K562 (cell line): ENCODE results near the gene CPED1.

Experiments
- GABPB1 ChIP-seq: sonication (generic); formaldehyde crosslinking; IDR thresholded peaks from 2 replicates; pipeline ENCODE4 v1.8.0; 2022; ENCODE audit warnings: mild to moderate bottlenecking, missing genetic modification reagents
- L3MBTL2 ChIP-seq: fragments of 450-650 bp; IDR thresholded peaks from 2 replicates; pipeline ENCODE4 v1.6.1; 2016; ENCODE audit warnings: mild to moderate bottlenecking, moderate library complexity
- NCOA6 ChIP-seq: fragments of 450-650 bp; IDR thresholded peaks from 2 replicates; pipeline ENCODE4 v1.6.1; 2017; ENCODE audit warnings: mild to moderate bottlenecking
- PTTG1 ChIP-seq: fragments of 450-650 bp; IDR thresholded peaks from 2 replicates; pipeline ENCODE4 v1.6.1; 2016; ENCODE audit warnings: low read depth, mild to moderate bottlenecking, missing genetic modification characterization, missing compliant biosample characterization
- RBBP5 ChIP-seq: fragments of 200-600 bp; sonication (generic); IDR thresholded peaks from 2 replicates; pipeline ENCODE4 v1.6.1; 2012; ENCODE audit warnings: borderline replicate concordance, mild to moderate bottlenecking, low read length, control low read depth, inconsistent platforms; ENCODE audit not compliant: insufficient read depth, poor library complexity, severe bottlenecking
- SPI1 ChIP-seq: IDR thresholded peaks from 2 replicates; pipeline ENCODE4 v1.6.1; 2011; ENCODE audit warnings: low read depth, low read length, control low read depth, borderline replicate concordance
- SRSF9 ChIP-seq: fragments of 200-400 bp; formaldehyde crosslinking; IDR thresholded peaks from 2 replicates; pipeline ENCODE4 v1.6.1; 2017; ENCODE audit warnings: low read depth, low read length, borderline replicate concordance
- ZC3H4 ChIP-seq: sonication (generic); formaldehyde crosslinking; IDR thresholded peaks from 2 replicates; pipeline ENCODE4 v1.9.0; 2021; ENCODE audit warnings: missing genetic modification reagents, borderline replicate concordance
- TF ChIP-seq, protein P1 (sequence below): fragments of 250-450 bp; sonication (Bioruptor Pico); IDR thresholded peaks from 2 replicates; pipeline ENCODE4 v1.8.0; 2022; ENCODE audit warnings: inconsistent platforms
- TF ChIP-seq, protein P2 (sequence below), 3 experiments: IDR thresholded peaks in 2 of 3; conservative IDR thresholded peaks in 1 of 3; 2 replicates each; pipeline ENCODE4 v1.5.1; 2011 to 2012; ENCODE audit warnings: low read length in 3 of 3, mild to moderate bottlenecking in 3 of 3, control low read depth in 2 of 3, improper control_type of control experiment in 1 of 3, inconsistent platforms in 1 of 3, low read depth in 1 of 3, mixed read lengths in 1 of 3, moderate library complexity in 1 of 3; ENCODE audit not compliant: insufficient read depth in 2 of 3
- TF ChIP-seq, protein P3 (sequence below): sonication (generic); formaldehyde crosslinking; IDR thresholded peaks from 2 replicates; pipeline ENCODE4 v1.9.0; 2022; ENCODE audit warnings: mild to moderate bottlenecking, missing genetic modification reagents
- TF ChIP-seq, protein P4 (sequence below): sonication (generic); formaldehyde crosslinking; IDR thresholded peaks from 2 replicates; pipeline ENCODE4 v1.8.1; 2023; ENCODE audit warnings: mild to moderate bottlenecking, missing genetic modification reagents
- TF ChIP-seq, protein P5 (sequence below): fragments of 450-650 bp; IDR thresholded peaks from 2 replicates; pipeline ENCODE4 v1.6.1; 2016; ENCODE audit warnings: mild to moderate bottlenecking, moderate library complexity
- TF ChIP-seq, protein P6 (sequence below): fragments of 450-650 bp; IDR thresholded peaks from 2 replicates; pipeline ENCODE4 v1.6.1; 2016; ENCODE audit warnings: low read depth, mild to moderate bottlenecking, moderate library complexity

DNA sequence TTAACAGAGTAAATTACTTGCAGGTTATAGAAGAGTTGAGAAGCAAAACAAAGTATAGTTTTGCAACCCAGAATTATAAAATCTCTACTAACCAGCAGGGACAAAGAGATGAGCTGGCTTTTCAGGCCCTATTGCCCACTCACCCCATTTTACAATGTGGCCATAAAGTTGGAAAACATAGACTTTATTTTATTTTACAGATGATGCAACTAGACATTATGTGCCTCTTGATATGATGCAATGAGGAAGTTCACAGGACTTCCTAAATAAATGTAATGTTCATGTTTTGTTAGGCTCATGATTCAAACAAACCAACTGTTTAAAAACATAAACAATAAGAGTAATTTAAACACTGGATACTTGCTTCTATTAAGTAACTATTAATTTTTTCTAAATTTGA, 199.2 kb downstream of the CPED1 start:
- TF ChIP-seq, protein P1, sequence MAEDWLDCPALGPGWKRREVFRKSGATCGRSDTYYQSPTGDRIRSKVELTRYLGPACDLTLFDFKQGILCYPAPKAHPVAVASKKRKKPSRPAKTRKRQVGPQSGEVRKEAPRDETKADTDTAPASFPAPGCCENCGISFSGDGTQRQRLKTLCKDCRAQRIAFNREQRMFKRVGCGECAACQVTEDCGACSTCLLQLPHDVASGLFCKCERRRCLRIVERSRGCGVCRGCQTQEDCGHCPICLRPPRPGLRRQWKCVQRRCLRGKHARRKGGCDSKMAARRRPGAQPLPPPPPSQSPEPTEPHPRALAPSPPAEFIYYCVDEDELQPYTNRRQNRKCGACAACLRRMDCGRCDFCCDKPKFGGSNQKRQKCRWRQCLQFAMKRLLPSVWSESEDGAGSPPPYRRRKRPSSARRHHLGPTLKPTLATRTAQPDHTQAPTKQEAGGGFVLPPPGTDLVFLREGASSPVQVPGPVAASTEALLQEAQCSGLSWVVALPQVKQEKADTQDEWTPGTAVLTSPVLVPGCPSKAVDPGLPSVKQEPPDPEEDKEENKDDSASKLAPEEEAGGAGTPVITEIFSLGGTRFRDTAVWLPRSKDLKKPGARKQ, result no peak
- TF ChIP-seq PTTG1, result no peak
- TF ChIP-seq, protein P2, sequence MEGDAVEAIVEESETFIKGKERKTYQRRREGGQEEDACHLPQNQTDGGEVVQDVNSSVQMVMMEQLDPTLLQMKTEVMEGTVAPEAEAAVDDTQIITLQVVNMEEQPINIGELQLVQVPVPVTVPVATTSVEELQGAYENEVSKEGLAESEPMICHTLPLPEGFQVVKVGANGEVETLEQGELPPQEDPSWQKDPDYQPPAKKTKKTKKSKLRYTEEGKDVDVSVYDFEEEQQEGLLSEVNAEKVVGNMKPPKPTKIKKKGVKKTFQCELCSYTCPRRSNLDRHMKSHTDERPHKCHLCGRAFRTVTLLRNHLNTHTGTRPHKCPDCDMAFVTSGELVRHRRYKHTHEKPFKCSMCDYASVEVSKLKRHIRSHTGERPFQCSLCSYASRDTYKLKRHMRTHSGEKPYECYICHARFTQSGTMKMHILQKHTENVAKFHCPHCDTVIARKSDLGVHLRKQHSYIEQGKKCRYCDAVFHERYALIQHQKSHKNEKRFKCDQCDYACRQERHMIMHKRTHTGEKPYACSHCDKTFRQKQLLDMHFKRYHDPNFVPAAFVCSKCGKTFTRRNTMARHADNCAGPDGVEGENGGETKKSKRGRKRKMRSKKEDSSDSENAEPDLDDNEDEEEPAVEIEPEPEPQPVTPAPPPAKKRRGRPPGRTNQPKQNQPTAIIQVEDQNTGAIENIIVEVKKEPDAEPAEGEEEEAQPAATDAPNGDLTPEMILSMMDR (IDR thresholded peaks at IDR 0.05 in 2 of 3, conservative IDR thresholded peaks at IDR 0.05 in 1 of 3; ENCODE audit: insufficient read depth in 2 of 3, low read depth in 1 of 3, low read length in 3 of 3), result no peak
- no peak for TF ChIP-seq ZC3H4 (CRISPR knock-in tag)
- TF ChIP-seq SRSF9, result no peak
- TF ChIP-seq, protein P3, sequence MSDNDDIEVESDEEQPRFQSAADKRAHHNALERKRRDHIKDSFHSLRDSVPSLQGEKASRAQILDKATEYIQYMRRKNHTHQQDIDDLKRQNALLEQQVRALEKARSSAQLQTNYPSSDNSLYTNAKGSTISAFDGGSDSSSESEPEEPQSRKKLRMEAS (CRISPR knock-in tag), result no peak
- TF ChIP-seq RBBP5, result no peak
- TF ChIP-seq NCOA6, result no peak
- TF ChIP-seq, protein P4, sequence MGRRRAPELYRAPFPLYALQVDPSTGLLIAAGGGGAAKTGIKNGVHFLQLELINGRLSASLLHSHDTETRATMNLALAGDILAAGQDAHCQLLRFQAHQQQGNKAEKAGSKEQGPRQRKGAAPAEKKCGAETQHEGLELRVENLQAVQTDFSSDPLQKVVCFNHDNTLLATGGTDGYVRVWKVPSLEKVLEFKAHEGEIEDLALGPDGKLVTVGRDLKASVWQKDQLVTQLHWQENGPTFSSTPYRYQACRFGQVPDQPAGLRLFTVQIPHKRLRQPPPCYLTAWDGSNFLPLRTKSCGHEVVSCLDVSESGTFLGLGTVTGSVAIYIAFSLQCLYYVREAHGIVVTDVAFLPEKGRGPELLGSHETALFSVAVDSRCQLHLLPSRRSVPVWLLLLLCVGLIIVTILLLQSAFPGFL (CRISPR knock-in tag), result no peak
- no peak for TF ChIP-seq SPI1
- no peak for TF ChIP-seq L3MBTL2
- TF ChIP-seq, protein P5, sequence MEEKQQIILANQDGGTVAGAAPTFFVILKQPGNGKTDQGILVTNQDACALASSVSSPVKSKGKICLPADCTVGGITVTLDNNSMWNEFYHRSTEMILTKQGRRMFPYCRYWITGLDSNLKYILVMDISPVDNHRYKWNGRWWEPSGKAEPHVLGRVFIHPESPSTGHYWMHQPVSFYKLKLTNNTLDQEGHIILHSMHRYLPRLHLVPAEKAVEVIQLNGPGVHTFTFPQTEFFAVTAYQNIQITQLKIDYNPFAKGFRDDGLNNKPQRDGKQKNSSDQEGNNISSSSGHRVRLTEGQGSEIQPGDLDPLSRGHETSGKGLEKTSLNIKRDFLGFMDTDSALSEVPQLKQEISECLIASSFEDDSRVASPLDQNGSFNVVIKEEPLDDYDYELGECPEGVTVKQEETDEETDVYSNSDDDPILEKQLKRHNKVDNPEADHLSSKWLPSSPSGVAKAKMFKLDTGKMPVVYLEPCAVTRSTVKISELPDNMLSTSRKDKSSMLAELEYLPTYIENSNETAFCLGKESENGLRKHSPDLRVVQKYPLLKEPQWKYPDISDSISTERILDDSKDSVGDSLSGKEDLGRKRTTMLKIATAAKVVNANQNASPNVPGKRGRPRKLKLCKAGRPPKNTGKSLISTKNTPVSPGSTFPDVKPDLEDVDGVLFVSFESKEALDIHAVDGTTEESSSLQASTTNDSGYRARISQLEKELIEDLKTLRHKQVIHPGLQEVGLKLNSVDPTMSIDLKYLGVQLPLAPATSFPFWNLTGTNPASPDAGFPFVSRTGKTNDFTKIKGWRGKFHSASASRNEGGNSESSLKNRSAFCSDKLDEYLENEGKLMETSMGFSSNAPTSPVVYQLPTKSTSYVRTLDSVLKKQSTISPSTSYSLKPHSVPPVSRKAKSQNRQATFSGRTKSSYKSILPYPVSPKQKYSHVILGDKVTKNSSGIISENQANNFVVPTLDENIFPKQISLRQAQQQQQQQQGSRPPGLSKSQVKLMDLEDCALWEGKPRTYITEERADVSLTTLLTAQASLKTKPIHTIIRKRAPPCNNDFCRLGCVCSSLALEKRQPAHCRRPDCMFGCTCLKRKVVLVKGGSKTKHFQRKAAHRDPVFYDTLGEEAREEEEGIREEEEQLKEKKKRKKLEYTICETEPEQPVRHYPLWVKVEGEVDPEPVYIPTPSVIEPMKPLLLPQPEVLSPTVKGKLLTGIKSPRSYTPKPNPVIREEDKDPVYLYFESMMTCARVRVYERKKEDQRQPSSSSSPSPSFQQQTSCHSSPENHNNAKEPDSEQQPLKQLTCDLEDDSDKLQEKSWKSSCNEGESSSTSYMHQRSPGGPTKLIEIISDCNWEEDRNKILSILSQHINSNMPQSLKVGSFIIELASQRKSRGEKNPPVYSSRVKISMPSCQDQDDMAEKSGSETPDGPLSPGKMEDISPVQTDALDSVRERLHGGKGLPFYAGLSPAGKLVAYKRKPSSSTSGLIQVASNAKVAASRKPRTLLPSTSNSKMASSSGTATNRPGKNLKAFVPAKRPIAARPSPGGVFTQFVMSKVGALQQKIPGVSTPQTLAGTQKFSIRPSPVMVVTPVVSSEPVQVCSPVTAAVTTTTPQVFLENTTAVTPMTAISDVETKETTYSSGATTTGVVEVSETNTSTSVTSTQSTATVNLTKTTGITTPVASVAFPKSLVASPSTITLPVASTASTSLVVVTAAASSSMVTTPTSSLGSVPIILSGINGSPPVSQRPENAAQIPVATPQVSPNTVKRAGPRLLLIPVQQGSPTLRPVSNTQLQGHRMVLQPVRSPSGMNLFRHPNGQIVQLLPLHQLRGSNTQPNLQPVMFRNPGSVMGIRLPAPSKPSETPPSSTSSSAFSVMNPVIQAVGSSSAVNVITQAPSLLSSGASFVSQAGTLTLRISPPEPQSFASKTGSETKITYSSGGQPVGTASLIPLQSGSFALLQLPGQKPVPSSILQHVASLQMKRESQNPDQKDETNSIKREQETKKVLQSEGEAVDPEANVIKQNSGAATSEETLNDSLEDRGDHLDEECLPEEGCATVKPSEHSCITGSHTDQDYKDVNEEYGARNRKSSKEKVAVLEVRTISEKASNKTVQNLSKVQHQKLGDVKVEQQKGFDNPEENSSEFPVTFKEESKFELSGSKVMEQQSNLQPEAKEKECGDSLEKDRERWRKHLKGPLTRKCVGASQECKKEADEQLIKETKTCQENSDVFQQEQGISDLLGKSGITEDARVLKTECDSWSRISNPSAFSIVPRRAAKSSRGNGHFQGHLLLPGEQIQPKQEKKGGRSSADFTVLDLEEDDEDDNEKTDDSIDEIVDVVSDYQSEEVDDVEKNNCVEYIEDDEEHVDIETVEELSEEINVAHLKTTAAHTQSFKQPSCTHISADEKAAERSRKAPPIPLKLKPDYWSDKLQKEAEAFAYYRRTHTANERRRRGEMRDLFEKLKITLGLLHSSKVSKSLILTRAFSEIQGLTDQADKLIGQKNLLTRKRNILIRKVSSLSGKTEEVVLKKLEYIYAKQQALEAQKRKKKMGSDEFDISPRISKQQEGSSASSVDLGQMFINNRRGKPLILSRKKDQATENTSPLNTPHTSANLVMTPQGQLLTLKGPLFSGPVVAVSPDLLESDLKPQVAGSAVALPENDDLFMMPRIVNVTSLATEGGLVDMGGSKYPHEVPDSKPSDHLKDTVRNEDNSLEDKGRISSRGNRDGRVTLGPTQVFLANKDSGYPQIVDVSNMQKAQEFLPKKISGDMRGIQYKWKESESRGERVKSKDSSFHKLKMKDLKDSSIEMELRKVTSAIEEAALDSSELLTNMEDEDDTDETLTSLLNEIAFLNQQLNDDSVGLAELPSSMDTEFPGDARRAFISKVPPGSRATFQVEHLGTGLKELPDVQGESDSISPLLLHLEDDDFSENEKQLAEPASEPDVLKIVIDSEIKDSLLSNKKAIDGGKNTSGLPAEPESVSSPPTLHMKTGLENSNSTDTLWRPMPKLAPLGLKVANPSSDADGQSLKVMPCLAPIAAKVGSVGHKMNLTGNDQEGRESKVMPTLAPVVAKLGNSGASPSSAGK, result no peak
- no peak for TF ChIP-seq GABPB1
- TF ChIP-seq, protein P6, sequence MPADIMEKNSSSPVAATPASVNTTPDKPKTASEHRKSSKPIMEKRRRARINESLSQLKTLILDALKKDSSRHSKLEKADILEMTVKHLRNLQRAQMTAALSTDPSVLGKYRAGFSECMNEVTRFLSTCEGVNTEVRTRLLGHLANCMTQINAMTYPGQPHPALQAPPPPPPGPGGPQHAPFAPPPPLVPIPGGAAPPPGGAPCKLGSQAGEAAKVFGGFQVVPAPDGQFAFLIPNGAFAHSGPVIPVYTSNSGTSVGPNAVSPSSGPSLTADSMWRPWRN, result no peak
